NCI-H774 (cell line): ENCODE data around the gene CCDC171.
"Not testable (repeated sequence)": the region's sequence is repeated elsewhere in the genome, so short reads cannot be mapped to it uniquely, and the experiment has no call there.

Source experiments
- DNase-seq: peaks from one replicate; lab custom pipeline; 2025; lab: John Stamatoyannopoulos, UW

Gene CCDC171

GRCh38 chr9:15552636-15553527 lies at the start of gene CCDC171:
Gene CCDC171, plus strand, starts transcription at chr9:15553043. Its CDS starts 11,046 bp downstream, at chr9:15564089.
- DNase-seq: peak; percentile 99

- DNase-seq: no peak
Observed at GRCh38 chr9:15505921-15506320, 46.9 kb upstream of the CCDC171 start.

GRCh38 chr9:15509931-15510788 lies 42.7 kb upstream of the CCDC171 start:
- DNase-seq: peak; percentile 67

GRCh38 chr9:15510789-15511575 lies 41.9 kb upstream of the CCDC171 start, which contains the start of gene PSIP1:
Gene PSIP1, minus strand, starts transcription at chr9:15510970. Its CDS starts 782 bp downstream, at chr9:15510188.
- peak; percentile 94 for DNase-seq

GRCh38 chr9:15512204-15512603 lies 40.6 kb upstream of the CCDC171 start:
- no peak for DNase-seq

GRCh38 chr9:15512889-15513288 lies 40.0 kb upstream of the CCDC171 start:
- DNase-seq: no peak

- no peak for DNase-seq
Observed at GRCh38 chr9:15513335-15513734, 39.5 kb upstream of the CCDC171 start.

- no peak for DNase-seq
Observed at GRCh38 chr9:15519831-15520230, 33.0 kb upstream of the CCDC171 start.

GRCh38 chr9:15521254-15521653 lies 31.6 kb upstream of the CCDC171 start:
- no peak for DNase-seq

GRCh38 chr9:15522130-15522755 lies 30.6 kb upstream of the CCDC171 start:
- no peak for DNase-seq

- DNase-seq: no peak
Observed at GRCh38 chr9:15524845-15525455, 27.9 kb upstream of the CCDC171 start.

- DNase-seq: no peak
Observed at GRCh38 chr9:15525958-15526357, 26.9 kb upstream of the CCDC171 start.

GRCh38 chr9:15527035-15527434 lies 25.8 kb upstream of the CCDC171 start:
- not testable (repeated sequence) for DNase-seq

- DNase-seq: no peak
Observed at GRCh38 chr9:15529566-15530324, 23.1 kb upstream of the CCDC171 start.

- no peak for DNase-seq
Observed at GRCh38 chr9:15531380-15531779, 21.5 kb upstream of the CCDC171 start.

GRCh38 chr9:15541872-15542271 lies 11.0 kb upstream of the CCDC171 start:
- DNase-seq: no peak

- DNase-seq: no peak
Observed at GRCh38 chr9:15542624-15543023, 10.2 kb upstream of the CCDC171 start.

GRCh38 chr9:15543047-15543813 lies 9.6 kb upstream of the CCDC171 start:
- DNase-seq: no peak

- DNase-seq: no peak
Observed at GRCh38 chr9:15549611-15550010, 3.2 kb upstream of the CCDC171 start.

- no peak for DNase-seq
Observed at GRCh38 chr9:15553528-15553898, 670 bp downstream of the CCDC171 start.
